Ishikawa (cell line): Measurements from ENCODE around the gene TFCP2L1.

Experiments
- CREB1 ChIP-seq: IDR thresholded peaks from 2 replicates; pipeline ENCODE4 v1.6.1; 2012; ENCODE audit warnings: low read depth
- EP300 ChIP-seq: IDR thresholded peaks from 2 replicates; pipeline ENCODE4 v1.6.1; 2012; ENCODE audit warnings: borderline replicate concordance
- RAD21 ChIP-seq: IDR thresholded peaks from 2 replicates; pipeline ENCODE4 v1.6.1; 2012; ENCODE audit warnings: low read depth
- TAF1 ChIP-seq: IDR thresholded peaks from 2 replicates; pipeline ENCODE4 v1.6.1; 2012; ENCODE audit warnings: low read depth, mild to moderate bottlenecking

- no peak for TF ChIP-seq RAD21
- no peak for TF ChIP-seq CREB1
- no peak for TF ChIP-seq EP300
- no peak for TF ChIP-seq TAF1
Measured at GRCh38 chr2:121303531-121304263, 18.7 kb upstream of the TFCP2L1 start.
